GM18858 (cell line): ENCODE measurements around the gene RNF169.
A peak's percentile ranks its signal among the peaks of the same experiment; 100 is the strongest.

Experiments used
- ATAC-seq: cut with Tn5 transposase; IDR thresholded peaks from one replicate; pipeline ENCODE4 v1.9.1; 2021; ENCODE audit not compliant: unreplicated experiment

The RNF169 gene, protein sequence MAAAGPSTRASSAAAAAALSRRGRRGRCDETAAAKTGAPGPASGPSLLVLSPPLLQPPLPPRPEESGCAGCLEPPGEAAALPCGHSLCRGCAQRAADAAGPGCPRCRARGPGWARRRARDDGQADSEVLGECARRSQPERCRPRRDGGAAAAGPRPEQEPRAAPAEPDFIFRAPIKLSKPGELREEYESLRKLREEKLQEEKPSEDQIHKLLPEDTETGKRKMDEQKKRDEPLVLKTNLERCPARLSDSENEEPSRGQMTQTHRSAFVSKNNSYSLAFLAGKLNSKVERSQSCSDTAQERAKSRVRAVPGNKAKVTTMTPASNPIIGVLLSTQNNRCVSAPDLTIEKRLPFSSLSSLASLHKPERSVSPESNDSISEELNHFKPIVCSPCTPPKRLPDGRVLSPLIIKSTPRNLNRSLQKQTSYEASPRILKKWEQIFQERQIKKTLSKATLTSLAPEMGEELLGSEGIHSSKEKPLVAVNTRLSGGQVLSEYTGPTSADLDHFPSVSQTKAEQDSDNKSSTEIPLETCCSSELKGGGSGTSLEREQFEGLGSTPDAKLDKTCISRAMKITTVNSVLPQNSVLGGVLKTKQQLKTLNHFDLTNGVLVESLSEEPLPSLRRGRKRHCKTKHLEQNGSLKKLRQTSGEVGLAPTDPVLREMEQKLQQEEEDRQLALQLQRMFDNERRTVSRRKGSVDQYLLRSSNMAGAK

DNA sequence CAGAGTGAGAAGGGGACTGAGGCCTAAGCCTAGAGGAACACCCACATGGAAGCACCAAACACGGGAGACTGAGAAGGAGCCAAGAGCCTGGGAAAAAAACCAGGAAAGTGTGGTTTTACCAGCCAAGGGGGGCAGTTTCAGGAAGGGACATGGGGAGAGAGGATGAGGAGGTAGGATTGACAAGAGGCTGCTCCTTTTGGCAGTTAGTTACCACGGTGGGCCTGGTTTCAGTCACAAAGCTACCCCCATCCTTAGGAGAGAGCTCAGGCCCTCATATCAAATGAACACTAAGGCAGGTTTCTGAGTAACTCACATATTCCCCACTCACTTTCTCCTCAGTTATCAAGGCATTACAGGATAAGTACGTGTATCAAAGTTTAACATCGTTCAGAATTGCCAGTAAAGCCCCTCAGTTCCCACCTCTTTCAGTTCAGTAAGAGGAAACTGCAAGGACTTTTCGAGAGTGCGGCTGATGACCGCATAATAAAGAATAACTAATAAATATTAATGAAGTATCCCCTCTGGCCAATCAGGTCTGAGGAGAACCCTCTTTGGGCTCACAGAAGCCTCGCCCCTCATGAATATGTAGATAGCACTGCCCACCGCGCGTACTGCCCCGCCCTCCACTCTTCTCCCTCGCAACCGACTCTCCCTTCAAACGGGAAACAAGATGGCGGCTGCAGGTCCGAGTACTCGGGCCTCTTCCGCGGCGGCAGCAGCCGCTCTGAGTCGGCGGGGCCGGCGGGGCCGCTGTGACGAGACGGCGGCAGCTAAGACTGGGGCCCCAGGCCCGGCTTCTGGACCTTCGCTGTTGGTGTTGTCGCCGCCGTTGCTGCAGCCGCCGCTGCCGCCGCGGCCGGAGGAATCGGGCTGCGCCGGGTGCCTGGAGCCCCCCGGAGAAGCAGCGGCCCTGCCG, at the start of gene RNF169:
RNF169 (plus strand) TSS at position 639 of the 916 bp plus-strand sequence; CDS start at position 671, 32 bp downstream.
- ATAC-seq, result peak; percentile 86

DNA sequence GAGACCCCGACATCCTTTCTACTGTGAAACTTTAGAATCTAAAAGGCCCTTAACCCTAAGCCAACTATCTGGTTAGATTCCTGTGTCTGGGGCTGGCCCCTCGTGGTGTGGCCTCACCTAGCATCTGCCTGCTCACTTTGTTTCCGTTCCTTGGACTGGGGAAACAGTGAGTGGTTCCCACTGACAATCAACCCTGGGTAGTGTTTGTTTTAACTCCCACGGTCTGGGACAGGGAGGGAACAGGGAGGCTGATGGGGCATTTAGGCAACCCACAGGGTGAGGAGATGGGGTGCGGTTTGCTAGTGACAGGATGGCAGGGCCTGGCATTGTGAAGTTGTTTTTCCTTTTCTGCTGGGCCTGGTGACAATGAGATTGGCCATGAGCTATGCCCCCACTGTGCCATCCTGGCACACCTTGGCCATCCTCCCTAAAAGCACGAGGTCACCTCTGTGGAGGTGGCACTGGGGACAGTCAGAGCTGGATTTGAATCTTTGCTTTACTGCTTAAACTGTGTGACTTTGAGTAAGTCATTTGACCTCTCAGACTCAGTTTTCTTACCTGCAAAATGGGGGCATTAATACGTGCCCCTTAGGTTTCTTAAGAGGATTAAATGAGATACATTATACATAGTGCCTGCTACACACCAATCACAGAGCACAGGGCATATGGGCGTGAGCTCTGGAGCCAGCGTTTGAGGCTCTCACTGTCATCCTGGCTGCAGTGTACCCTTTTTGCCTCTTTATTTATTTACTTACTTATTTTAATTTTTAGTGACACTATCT, 48.8 kb upstream of the RNF169 start:
- ATAC-seq, result no peak

DNA sequence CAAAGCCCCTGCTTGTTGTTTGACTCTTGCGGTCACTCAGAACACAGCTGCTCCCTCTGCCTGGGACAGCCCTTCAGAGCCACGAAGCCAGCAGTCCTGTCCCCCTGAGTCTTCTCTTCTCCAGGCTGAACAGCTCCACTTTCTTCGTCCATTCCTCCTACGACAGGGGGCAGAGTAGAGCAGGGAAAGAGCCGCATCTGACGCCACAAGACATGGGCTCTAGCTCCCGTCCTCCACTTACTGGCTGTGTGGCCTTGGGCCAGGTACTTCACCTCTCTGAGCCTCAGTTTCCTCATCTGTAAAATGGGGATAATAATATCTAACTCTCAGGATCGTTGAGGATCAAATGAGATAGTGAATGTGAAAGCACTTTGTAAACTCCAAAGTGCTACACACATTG, 47.3 kb upstream of the RNF169 start:
- ATAC-seq, result no peak

DNA sequence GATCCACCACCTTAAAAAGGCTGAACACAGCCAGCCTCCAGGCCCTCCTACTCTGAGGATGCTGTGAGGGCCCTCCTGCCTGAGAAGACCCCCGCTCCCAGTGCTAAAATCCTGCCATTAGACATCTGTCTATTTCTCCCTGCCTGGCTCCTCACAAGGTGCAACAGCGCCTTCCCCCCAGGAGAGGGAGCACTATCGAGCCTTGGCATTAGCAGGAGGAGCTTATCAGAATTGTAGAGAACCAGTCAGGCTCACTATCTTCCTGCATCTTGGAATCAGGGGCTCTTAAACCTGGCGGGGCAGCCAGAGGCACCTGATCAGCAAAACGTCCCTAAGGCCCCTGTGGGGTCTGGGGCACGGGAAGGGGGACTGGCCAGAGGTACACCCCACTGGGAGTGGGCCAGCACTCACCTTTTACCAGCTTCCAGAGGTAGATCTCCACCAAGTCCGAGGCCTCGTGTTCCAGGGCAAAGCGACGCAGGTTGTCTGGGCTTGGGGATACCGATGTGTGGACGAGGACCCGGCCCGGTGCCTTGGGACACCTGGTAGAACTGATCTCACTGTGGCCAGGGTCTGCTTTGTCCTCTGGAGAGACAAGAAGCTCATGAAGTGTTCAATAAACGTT, 46.2 kb upstream of the RNF169 start:
- ATAC-seq, result no peak

DNA sequence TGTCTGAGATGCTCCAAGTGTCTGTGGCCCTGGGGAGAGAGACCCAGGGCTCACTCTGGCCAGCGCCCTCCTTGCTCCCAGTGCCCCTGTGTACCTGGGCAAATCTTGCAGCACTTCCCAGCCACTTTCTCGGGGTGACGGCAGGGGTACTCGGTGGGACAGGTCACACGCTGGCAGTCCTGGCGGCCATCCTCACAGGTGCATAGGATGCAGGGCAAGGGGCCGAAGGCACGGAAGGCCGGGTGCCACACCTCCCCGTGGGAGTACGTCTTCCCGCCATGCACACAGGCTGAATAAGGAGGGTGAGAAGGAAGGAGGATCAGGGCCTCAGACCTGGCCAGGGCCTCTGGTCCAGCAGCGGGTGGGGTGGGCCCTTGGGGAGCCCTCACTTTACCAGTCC, 45.4 kb upstream of the RNF169 start:
- no peak for ATAC-seq

DNA sequence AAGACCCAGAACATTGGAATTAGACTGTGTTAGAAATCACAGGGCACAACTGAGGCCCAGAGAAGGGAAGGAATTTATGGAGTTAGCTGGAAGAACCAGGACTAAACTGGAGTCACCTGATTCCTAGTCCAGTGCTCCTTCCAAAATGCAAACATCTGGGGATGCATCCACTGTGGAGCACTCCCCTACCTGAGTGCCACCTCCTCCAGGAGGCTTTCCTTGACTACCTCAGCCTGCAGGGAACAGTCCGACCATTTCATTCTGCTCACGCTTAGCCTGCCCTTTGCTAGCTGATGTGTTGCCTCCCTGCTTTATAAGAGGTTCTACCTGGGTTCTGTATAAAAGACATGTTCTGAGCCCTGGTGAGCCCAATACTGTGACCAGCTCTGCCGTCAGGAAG, 41.5 kb upstream of the RNF169 start:
- ATAC-seq, result no peak

DNA sequence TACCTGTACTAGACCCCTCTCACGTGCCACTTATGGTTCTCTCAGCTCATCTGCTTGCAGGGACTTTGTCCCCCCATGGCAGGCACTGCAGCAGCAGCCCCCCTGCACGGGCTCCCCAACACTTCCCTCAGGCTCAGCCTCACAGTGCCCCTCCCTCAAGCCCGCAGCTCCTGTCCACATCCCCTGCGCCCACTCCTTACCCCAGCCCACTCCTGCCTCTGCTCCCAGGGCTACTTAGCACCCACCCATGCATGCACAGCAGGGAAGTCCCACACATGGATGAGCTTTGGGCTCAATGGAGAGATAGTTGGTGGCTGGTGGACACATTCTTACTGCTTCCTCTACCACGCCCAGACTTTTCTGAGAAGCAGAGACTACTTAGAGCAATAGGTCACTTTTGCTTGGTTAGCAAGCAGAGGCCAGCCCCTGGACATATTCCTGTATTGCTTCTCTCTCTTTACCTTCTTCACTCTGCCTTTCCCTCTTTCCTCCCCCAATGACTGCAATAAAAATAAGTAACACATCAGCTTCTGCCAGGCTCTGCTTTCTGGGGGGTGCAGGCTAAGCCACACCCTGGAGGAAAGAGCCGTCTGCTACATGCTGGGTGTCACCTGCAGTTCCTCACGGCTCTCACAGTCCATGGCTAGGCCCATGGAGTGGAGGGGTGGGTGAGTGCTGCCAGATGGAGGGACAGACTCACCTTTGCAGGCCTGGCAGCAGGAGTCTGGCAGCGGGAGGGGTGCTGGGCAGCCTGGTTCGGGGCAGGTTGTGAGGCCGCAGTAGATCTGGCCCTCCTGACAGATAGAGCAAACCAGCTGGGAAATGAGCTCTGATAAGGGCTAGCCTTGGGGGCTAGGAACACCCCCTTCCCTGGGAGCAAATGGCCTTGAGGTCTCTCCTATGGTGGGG, 40.8 kb upstream of the RNF169 start:
- ATAC-seq, result no peak

DNA sequence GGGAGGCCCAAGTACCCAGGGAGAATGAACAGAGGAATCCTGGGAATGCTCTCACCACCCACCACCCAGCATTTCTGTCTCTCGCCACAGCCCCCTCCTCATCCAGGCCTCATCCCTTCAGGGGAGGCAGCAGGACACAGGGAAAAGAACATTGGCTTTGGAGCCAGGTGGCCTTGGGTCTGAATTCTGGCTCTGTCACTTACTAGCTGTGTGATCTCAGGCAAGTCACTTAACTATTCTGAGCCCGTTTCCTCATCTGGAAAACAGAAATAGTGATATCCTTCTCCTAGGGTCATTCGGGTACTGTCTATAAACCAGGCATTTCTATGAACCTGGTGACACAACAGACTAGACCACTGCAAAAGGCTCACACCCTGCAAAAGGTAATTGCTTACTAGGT, 39.5 kb upstream of the RNF169 start:
- no peak for ATAC-seq

DNA sequence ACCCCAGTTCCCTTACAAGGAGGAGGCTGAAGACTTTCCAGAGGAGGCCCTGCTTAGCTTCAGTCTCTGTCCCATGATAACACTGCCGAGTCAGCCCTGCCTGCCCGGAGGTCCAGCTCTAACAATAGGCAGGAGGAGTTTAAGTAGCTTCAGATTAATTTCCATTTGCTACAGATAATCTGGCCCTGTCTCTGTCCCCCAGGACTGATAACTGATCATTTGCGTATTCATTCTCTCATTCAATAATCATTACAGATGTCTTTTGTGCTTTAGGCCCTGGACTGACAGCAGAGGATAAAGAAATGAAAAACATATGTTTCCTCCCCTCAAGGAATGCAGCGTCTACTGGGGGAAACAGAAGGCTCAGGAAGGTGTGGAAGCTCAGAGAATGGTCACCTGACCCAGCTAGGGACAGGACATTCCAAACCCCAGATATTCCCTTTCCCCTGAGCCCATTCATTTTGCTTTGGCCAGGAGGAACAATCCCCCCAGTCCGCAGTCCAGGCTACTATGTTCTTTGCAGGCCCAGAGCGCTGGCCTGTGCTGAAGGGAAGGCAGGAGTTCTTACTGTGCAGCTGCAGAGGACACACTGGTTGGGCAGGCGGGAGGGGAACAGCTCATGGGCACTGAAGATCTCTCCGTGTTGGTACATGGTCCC, 38.2 kb upstream of the RNF169 start:
- ATAC-seq, result no peak

DNA sequence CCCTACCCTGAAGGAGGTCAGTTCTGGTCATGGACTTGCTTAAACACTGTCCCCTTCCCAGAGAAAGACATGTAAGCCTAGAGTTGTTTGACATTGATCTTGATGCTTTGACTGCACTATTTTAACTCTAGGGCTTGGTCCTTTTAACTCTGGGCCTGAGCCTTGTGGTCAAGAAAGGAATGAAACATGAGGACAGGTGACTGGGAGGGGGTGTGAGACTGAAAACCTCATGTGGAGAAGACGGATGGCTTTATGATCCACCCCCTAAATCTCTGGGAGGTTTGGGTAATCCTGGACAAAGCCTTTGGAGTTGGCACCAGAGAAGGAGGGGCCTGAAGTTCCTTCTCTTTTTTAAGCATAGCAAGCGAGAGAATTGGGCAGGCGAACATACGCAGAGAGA, 35.0 kb upstream of the RNF169 start:
- no peak for ATAC-seq

DNA sequence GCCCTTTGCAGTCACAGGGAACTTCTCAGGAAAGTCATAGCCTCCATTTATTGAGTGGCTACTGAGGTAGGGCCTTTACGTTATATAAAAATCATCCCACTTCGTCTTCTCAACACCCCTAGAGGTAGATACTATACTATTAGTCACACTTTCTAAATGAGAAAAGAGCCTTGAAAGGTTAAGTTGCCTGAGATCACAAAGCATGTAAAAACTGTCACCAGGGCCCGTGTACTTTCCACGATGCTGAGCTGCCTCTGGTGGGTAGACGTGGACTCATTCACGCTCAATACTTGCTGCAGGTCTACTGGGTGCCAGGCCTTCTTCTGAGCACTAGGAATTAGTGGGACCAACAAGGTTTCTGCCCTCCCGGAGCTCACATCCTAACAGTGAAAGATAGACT, 33.7 kb upstream of the RNF169 start:
- ATAC-seq, result no peak

DNA sequence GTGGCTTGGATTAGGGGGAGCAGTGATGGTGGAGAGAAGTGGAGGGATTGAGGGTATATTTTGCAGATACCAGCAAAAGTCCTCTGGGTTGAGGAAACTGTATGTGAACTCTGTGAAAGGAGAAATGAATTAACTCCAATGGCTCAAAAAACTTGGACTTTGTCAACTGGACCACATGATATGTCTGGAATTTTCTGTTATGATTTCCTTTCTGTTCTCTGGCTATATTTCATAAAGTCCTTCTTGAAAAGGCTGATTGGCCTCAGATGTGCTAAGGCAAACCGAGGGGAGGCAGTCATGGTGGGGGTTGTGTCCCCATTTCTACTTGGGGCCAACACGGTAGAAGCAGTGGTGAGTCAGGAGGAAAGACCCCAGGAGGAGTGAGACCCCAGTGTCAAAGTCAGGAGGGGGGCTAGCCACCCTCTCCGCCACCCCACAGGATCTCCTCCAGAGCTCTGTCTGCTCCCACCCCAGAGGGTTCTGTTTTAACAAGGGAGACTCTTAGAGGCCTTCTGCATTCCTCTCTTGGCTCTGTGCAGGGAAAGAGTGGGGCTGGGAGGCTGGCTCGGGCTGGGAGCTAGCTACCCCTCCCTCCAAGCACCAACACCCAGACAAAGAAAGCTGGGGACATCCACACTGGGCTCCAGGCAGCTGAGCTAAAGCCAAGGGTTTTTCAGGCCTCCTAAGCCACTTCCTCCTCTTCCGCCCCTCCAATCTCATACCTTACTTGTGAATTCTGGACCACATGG, 31.3 kb upstream of the RNF169 start:
- no peak for ATAC-seq

DNA sequence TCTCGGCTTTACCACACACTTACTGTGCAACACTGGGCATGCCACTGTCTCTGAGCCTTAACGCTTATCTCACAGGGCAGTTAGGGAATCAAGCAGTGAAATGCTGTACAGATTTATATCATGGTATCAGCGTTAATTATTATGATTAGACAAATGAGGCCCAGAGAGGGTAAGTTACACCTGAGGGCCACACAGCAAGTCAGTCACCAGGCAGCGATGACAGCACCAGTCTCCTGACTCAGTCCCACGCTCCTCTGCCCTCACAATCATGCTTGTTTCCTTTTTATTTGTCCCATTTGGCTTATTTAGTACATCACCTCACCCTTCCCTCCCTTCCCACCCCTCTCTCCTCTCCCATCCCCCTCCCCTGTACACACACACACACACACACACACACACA, 29.6 kb upstream of the RNF169 start:
- ATAC-seq, result no peak

DNA sequence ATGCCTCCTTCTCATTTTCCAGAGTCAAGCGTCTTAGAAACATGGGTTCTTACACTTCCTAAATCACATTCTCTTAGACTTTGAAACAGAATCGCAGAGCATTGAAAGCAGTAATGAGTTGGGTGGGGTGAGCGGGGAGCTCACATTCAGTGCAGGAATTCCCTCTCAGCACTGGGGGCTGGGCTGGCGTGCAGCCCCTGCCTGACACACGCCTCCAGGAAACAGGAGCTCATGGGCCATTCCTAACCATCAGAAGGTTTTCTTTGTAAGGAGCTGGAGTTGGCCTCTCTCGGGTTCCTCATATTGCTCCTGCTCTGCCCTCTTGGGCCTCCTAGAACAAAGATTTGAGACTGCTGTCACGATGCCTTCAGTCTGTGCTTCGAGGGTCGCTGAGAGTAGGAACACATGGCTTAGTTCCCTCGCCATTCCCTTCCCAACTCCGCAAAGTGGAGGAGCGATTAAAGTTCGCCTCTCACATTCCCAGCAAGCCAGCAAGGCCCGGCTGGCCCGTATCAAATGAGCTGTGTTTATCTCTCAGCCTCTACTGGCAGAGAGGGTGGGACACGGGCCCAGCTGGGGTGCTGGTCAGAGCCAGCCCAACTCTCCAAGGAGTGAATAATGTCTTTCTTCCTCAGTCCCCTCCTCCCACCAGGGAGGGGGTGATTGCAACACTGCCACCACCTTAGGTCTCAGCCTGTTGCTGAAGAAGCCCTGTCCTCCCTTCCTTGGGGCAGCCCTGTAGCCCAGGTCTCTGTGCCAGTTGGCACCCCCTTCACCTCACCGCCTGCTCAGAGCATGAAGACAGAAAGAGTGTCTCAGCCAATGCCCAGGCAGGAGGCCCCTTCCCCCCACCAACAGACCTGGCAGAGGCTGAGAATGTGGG, 27.8 kb upstream of the RNF169 start:
- no peak for ATAC-seq

DNA sequence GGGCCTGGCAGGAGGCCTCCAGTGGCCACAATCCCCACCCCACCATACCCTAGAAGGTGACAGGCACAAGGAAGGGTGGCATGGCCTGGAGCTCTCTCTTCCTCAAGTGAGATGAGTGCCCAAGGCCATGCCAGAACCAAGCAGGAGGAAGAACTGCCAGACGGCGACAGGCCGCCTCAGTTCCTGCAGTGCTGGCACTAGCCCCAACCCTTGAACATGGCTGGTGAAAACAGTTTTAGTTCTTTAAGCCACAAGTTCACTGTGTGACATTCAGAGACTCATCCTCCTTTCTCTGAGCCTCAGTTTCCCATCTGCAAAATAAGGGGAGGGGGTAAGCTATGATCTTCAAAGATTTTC, 27.2 kb upstream of the RNF169 start:
- no peak for ATAC-seq

DNA sequence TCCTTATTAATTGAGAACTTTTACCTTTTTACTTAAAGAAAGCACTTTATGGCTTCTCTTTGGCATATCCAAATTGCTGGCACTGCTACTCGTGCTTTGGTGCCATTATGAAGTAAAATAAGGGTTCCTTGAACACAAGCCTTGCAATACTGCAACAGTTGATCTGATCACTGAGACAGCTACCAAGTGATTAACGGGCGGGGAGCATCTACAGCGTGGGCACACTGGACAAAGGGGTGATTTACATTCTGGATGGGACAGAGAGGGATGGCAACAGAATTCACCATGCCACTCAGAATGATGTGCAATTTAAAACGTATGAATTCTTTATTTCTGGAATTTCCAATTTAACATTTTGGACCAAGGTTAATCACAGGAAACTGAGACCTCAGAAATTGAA, 25.1 kb upstream of the RNF169 start:
- no peak for ATAC-seq

DNA sequence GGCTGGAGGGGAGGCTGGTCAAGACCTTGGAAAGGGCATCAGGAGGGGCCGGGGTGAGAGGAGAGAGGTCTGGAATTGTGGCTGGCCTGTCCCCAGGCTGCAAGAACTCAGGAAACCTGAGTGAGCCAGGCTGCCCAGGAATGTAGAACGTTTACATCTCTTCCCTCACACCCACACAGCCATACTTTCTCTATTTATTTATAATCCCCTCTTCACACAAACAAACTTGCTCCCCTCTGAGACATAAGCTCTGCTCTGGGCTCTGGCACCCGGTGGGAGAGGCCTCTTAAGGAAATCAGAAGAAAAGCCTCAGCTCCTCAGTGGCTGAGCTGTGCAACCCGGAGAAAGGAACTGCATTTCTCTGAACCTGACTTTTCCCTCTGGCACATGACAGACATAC, 22.9 kb upstream of the RNF169 start:
- ATAC-seq, result no peak
